SH-SY5Y (cell line): Measurements from ENCODE around the gene DOC2A.

Experiments
- GATA2 ChIP-seq: IDR thresholded peaks from 2 replicates; pipeline ENCODE4 v1.6.1; 2011; ENCODE audit warnings: mild to moderate bottlenecking, low read depth, low read length
- GATA3 ChIP-seq: IDR thresholded peaks from 2 replicates; pipeline ENCODE4 v1.6.1; 2011; ENCODE audit warnings: low read depth, mild to moderate bottlenecking, low read length, moderate library complexity

GRCh38 chr16:29962344-29962994, 48.4 kb downstream of the DOC2A start:
- TF ChIP-seq GATA3, result no peak
- TF ChIP-seq GATA2, result no peak
